HCT116 (cell line): ENCODE results near the gene CDH23. TPM values are rescaled to one million over a fixed set of nuclear protein-coding genes. Genes with fewer than 3 reads are reported as not detected.

Source experiments
- ATAC-seq: fragments of 200-7000 bp; cut with Tn5 transposase; 2 replicates; pipeline ENCODE4 v1.9.1; 2020; ENCODE audit warnings: mild to moderate bottlenecking, moderate library complexity
- BruUV-seq: library from RNA; stranded (reverse); fragments of 400-500 nt; replicated peaks from 2 replicates; lab custom pipeline; 2021; lab: Mats Ljungman, UMichigan
- CTCF ChIA-PET: fragments of 300-600 bp; sonication (Branson Sonifier 250); formaldehyde crosslinking; loops from one replicate; lab custom pipeline; 2021; ENCODE audit warnings: antibody characterized with exemption; lab: Charles Lee
- POLR2A ChIA-PET: fragments of 300-600, 350-600 bp; sonication (Branson Sonifier 250); formaldehyde crosslinking; loops from one replicate; lab custom pipeline; 2021; ENCODE audit warnings: antibody characterized with exemption; lab: Charles Lee
- RAD21 ChIA-PET, 2 experiments: fragments of 300-600 bp; sonication (Branson Sonifier 250); formaldehyde crosslinking; loops; one replicate each; lab custom pipeline; 2023; ENCODE audit warnings: low total read pairs in 2 of 2; ENCODE audit not compliant: uncharacterized antibody in 2 of 2, unreplicated experiment in 2 of 2, low non-redundant PET in 1 of 2; lab: Charles Lee
- DNase-seq: peaks from one replicate; pipeline ENCODE4 v3.0.0-alpha.2; 2010; ENCODE audit warnings: low read depth, low spot score
- H2AFZ ChIP-seq: fragments of 200-600 bp; shearing (Covaris generic), sonication (generic); 2 replicates; pipeline ENCODE4 v1.6.1; 2017; ENCODE audit warnings: low read depth, mixed run types, mixed read lengths, antibody characterized with exemption, low read length; ENCODE audit not compliant: poor library complexity, severe bottlenecking
- H3K27ac ChIP-seq: 2 replicates; pipeline ENCODE4 v1.5.1; 2012; ENCODE audit warnings: low read depth, low read length
- H3K27me3 ChIP-seq: fragments of 200-600 bp; sonication (generic); 2 replicates; pipeline ENCODE4 v1.6.1; 2016; ENCODE audit warnings: mixed run types, low read length, mixed read lengths; ENCODE audit not compliant: insufficient read depth
- H3K36me3 ChIP-seq, 2 experiments: fragments of 200-500 bp in 1 of 2; fragments of 200-600 bp in 1 of 2; sonication (Bioruptor generic) in 1 of 2; sonication (generic) in 1 of 2; 2 replicates each; pipeline versions ENCODE4 v1.5.1 to v1.6.1; 2014 to 2016; ENCODE audit warnings: low read length in 2 of 2, inconsistent platforms in 1 of 2, mixed read lengths in 1 of 2, mixed run types in 1 of 2; ENCODE audit not compliant: insufficient read depth in 2 of 2, control insufficient read depth in 1 of 2
- H3K4me1 ChIP-seq, 2 experiments: fragments of 200-600 bp in 1 of 2; sonication (generic) in 1 of 2; 2 replicates each; pipeline versions ENCODE4 v1.5.1 to v1.6.1; 2012 to 2017; ENCODE audit warnings: low read length in 2 of 2, inconsistent platforms in 1 of 2, mild to moderate bottlenecking in 1 of 2, mixed read lengths in 1 of 2, mixed run types in 1 of 2, moderate library complexity in 1 of 2; ENCODE audit not compliant: insufficient read depth in 2 of 2, control insufficient read depth in 1 of 2
- H3K4me2 ChIP-seq: fragments of 200-600 bp; sonication (generic); 2 replicates; pipeline ENCODE4 v1.6.1; 2017; ENCODE audit warnings: mixed run types, low read length, mixed read lengths
- H3K4me3 ChIP-seq, 2 experiments: fragments of 200-600 bp in 1 of 2; sonication (generic) in 1 of 2; replicated peaks in 1 of 2; 2 replicates each; pipeline ENCODE4 v1.5.1; 2011 to 2016; ENCODE audit warnings: low read length in 2 of 2, control low read depth in 1 of 2, low read depth in 1 of 2, mild to moderate bottlenecking in 1 of 2, mixed read lengths in 1 of 2, mixed run types in 1 of 2
- H3K79me2 ChIP-seq: fragments of 200-600 bp; sonication (generic); 2 replicates; pipeline ENCODE4 v1.6.1; 2017; ENCODE audit warnings: mild to moderate bottlenecking, mixed run types, low read length, moderate library complexity, mixed read lengths; ENCODE audit not compliant: insufficient read depth
- H3K9ac ChIP-seq: fragments of 200-600 bp; sonication (generic); 2 replicates; pipeline ENCODE4 v1.6.1; 2016; ENCODE audit warnings: low read length, mixed read lengths
- H3K9me2 ChIP-seq: fragments of 200-600 bp; sonication (generic), shearing (Covaris generic); 2 replicates; pipeline ENCODE4 v1.6.1; 2017; ENCODE audit warnings: mixed run types, mild to moderate bottlenecking, moderate library complexity; ENCODE audit not compliant: insufficient read depth
- H3K9me3 ChIP-seq, 2 experiments: fragments of 200-500 bp in 1 of 2; fragments of 200-600 bp in 1 of 2; sonication (Bioruptor generic) in 1 of 2; sonication (generic) in 1 of 2; 2 replicates each; pipeline ENCODE4 v1.6.1; 2014 to 2017; ENCODE audit warnings: low read length in 2 of 2, mixed read lengths in 2 of 2, inconsistent platforms in 1 of 2, low read depth in 1 of 2, mild to moderate bottlenecking in 1 of 2, mixed run types in 1 of 2, moderate library complexity in 1 of 2; ENCODE audit not compliant: control insufficient read depth in 1 of 2, insufficient read depth in 1 of 2
- H4K20me1 ChIP-seq: fragments of 200-600 bp; sonication (generic), shearing (Covaris generic); 2 replicates; pipeline ENCODE4 v1.6.1; 2017; ENCODE audit warnings: mixed run types, mild to moderate bottlenecking, moderate library complexity; ENCODE audit not compliant: insufficient read depth
- CBX3 ChIP-seq: IDR thresholded peaks from 2 replicates; pipeline ENCODE4 v1.6.1; 2012; ENCODE audit warnings: low read depth
- CEBPB ChIP-seq: IDR thresholded peaks from 2 replicates; pipeline ENCODE4 v1.6.1; 2012; ENCODE audit warnings: low read depth
- CTCF ChIP-seq, 3 experiments: fragments of 200-600 bp in 1 of 3; sonication (generic) in 1 of 3; IDR thresholded peaks in 2 of 3; conservative IDR thresholded peaks in 1 of 3; 2 replicates each; pipeline ENCODE4 v1.5.1; 2012 to 2017; ENCODE audit warnings: low read depth in 2 of 3, low read length in 2 of 3, antibody characterized with exemption in 1 of 3, borderline replicate concordance in 1 of 3, control low read depth in 1 of 3, mild to moderate bottlenecking in 1 of 3, mixed read lengths in 1 of 3, mixed run types in 1 of 3, moderate library complexity in 1 of 3; ENCODE audit not compliant: insufficient read depth in 1 of 3
- EGR1 ChIP-seq: IDR thresholded peaks from 2 replicates; pipeline ENCODE4 v1.6.1; 2012; ENCODE audit warnings: low read depth
- EZH2 ChIP-seq: fragments of 200-600 bp; sonication (generic); IDR thresholded peaks from 2 replicates; pipeline ENCODE4 v1.6.1; 2017; ENCODE audit warnings: antibody characterized with exemption, mixed run types
- JUND ChIP-seq: IDR thresholded peaks from 2 replicates; pipeline ENCODE4 v1.6.1; 2012
- POLR2A ChIP-seq: IDR thresholded peaks from 2 replicates; pipeline ENCODE4 v1.7.0; 2011; ENCODE audit warnings: borderline replicate concordance; ENCODE audit not compliant: insufficient read depth, insufficient read length; ENCODE audit errors: extremely low read depth
- POLR2AphosphoS5 ChIP-seq: IDR thresholded peaks from 2 replicates; pipeline ENCODE4 v1.6.1; 2011; ENCODE audit warnings: mild to moderate bottlenecking, low read depth, low read length, moderate library complexity
- RAD21 ChIP-seq: IDR thresholded peaks from 2 replicates; pipeline ENCODE4 v1.6.1; 2012; ENCODE audit warnings: low read depth, mild to moderate bottlenecking
- SIN3A ChIP-seq: IDR thresholded peaks from 2 replicates; pipeline ENCODE4 v1.6.1; 2012; ENCODE audit warnings: low read depth
- SRF ChIP-seq: IDR thresholded peaks from 2 replicates; pipeline ENCODE4 v1.6.1; 2012; ENCODE audit warnings: low read depth
- TCF7L2 ChIP-seq: IDR thresholded peaks from 2 replicates; pipeline ENCODE4 v1.7.0; 2011; ENCODE audit warnings: borderline replicate concordance, inconsistent platforms; ENCODE audit not compliant: insufficient read depth, insufficient read length; ENCODE audit errors: extremely low read depth
- YY1 ChIP-seq: IDR thresholded peaks from 2 replicates; pipeline ENCODE4 v1.6.1; 2011; ENCODE audit warnings: low read length, low read depth, moderate library complexity, mild to moderate bottlenecking; ENCODE audit not compliant: insufficient replicate concordance; ENCODE audit errors: extremely low read depth
- ZBTB33 ChIP-seq: IDR thresholded peaks from 2 replicates; pipeline ENCODE4 v1.6.1; 2011; ENCODE audit warnings: mild to moderate bottlenecking, low read length, moderate library complexity; ENCODE audit not compliant: insufficient replicate concordance; ENCODE audit errors: extremely low read depth
- ZNF274 ChIP-seq: fragments of 200-500 bp; sonication (Bioruptor generic); IDR thresholded peaks from 2 replicates; pipeline ENCODE4 v1.6.1; 2014; ENCODE audit warnings: mild to moderate bottlenecking, low read depth, low read length, inconsistent platforms
- intact Hi-C: fragments of 100-400 bp; cut with micrococcal nuclease; formaldehyde crosslinking; loops from 2 replicates; pipeline ENCODE4 v1.10.0; 2022
- total RNA-seq: library from RNA; stranded (reverse); gene quantifications from one replicate; pipeline ENCODE4 v1.2.1, GENCODE V29; 2021; ENCODE audit not compliant: unreplicated experiment
- TF ChIP-seq, protein P1 (sequence below): IDR thresholded peaks from 2 replicates; pipeline ENCODE4 v1.6.1; 2012

The CDH23 gene
- total RNA-seq, 1 experiment from 2014 or later = not detected

- no peak overlapping the region for H2AFZ ChIP-seq
- H3K9me3 ChIP-seq = no peaks in the 10 kb centered on the region
- no peak overlapping the region for H3K4me3 ChIP-seq
- no peak for TF ChIP-seq SIN3A
- H3K79me2 ChIP-seq = no peaks in the 10 kb centered on the region
- ATAC-seq (no peak), DNase-seq (no peak)
- intact Hi-C loops = loop anchor here (10.0 kb wide), 1 partner anchor 214 kb away; no protein-coding TSS in a partner anchor
- no peak overlapping the region for H3K4me2 ChIP-seq
- ChIA-PET RAD21 (no interaction called here), CTCF (no interaction called here), POLR2A (no interaction called here)
- H3K9ac ChIP-seq = no peak overlapping the region
- H3K27ac ChIP-seq = no peak overlapping the region
- H3K9me2 ChIP-seq = no peaks in the 10 kb centered on the region
- no peaks in the 10 kb centered on the region for H4K20me1 ChIP-seq
- BruUV-seq = no TSS peak
- no peaks in the 10 kb centered on the region for H3K4me1 ChIP-seq
- no peaks in the 10 kb centered on the region for H3K36me3 ChIP-seq
- H3K27me3 ChIP-seq = peaks cover 8% of the 10 kb centered on the region; the same call in 1 of the 2 replicates
These were observed 184.2 kb downstream of the CDH23 start for GRCh38 chr10:71580926-71581325.

DNA sequence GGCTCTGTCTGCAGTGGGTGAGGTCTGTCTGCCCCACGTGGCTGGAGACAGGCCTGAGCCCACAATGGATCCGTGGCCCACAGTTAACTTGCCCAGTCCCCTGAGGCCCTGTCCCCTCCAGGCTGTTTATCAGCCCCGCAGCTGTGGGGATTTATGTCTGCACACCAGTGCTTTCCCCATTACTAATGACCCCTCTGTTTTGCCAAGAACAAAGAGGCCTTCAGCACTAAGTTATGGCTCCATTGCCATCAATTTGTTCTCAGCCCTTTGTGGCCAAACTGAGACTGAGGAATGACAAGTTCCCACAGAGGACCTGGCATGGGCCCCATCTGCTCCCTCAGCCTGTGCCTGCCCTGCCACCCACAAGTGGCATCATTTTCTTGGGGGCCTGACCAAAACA lies 184.7 kb downstream of the CDH23 start:
- CTCF ChIA-PET = no interaction called here
- H4K20me1 ChIP-seq = no peaks in the 10 kb centered on the region
- H2AFZ ChIP-seq = no peak overlapping the region
- H3K9me3 ChIP-seq = no peaks in the 10 kb centered on the region
- no peak overlapping the region for H3K4me2 ChIP-seq
- H3K36me3 ChIP-seq = no peaks in the 10 kb centered on the region
- H3K4me1 ChIP-seq = no peaks in the 10 kb centered on the region
- intact Hi-C loops = loop anchor here (10.0 kb wide), 1 partner anchor 213 kb away; no protein-coding TSS in a partner anchor
- POLR2A ChIA-PET = no interaction called here
- H3K79me2 ChIP-seq = no peaks in the 10 kb centered on the region
- RAD21 ChIA-PET = no interaction called here
- no TSS peak for BruUV-seq
- DNase-seq (no peak), ATAC-seq (no peak)
- peaks cover 11% of the 10 kb centered on the region; the same call in 1 of the 2 replicates for H3K27me3 ChIP-seq
- H3K9me2 ChIP-seq = no peaks in the 10 kb centered on the region
- H3K9ac ChIP-seq = no peak overlapping the region
- H3K4me3 ChIP-seq = no peak overlapping the region
- no peak overlapping the region for H3K27ac ChIP-seq
- TF ChIP-seq, protein P1, sequence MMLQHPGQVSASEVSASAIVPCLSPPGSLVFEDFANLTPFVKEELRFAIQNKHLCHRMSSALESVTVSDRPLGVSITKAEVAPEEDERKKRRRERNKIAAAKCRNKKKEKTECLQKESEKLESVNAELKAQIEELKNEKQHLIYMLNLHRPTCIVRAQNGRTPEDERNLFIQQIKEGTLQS = no peak
- TF ChIP-seq CTCF (IDR thresholded peaks at IDR 0.05 in 2 of 3, conservative IDR thresholded peaks at IDR 0.05 in 1 of 3; ENCODE audit: borderline replicate concordance in 1 of 3, insufficient read depth in 1 of 3, low read depth in 2 of 3, low read length in 2 of 3) (no peak), ZNF274 (no peak), EGR1 (no peak), JUND (no peak), POLR2AphosphoS5 (no peak), RAD21 (no peak), SRF (no peak), TCF7L2 (no peak), CBX3 (no peak), CEBPB (no peak), POLR2A (no peak), EZH2 (no peak), YY1 (no peak), ZBTB33 (no peak)
